Transverse colon (tissue), 4 donors: Measurements from ENCODE around the gene AKAP6. TPM values are rescaled to one million over a fixed set of nuclear protein-coding genes. Genes with fewer than 3 reads are reported as not detected.

Experiments used
- DNase-seq: peaks from one replicate; pipeline ENCODE4 v3.0.0-alpha.2; 2019
- H3K27ac ChIP-seq, 4 donors: fragments of 200-600 bp; sonication (generic); 2 replicates each; pipeline ENCODE4 v1.5.1; 2016 to 2018; ENCODE audit warnings: inconsistent platforms in 4 of 4
- H3K27me3 ChIP-seq: fragments of 200-600 bp; sonication (generic); 2 replicates; pipeline ENCODE4 v1.5.1; 2017; ENCODE audit warnings: inconsistent platforms
- H3K36me3 ChIP-seq, 4 donors: fragments of 200-600 bp; sonication (generic); 2 replicates each; pipeline ENCODE4 v1.5.1; 2017 to 2019; ENCODE audit warnings: inconsistent platforms in 4 of 4
- H3K4me1 ChIP-seq, 4 donors: fragments of 200-600 bp; sonication (generic); 2 replicates each; pipeline ENCODE4 v1.5.1; 2017 to 2020; ENCODE audit warnings: inconsistent platforms in 4 of 4
- H3K4me3 ChIP-seq, 4 donors: fragments of 200-600 bp; sonication (generic); 1 replicate in 1 of 4; 2 replicates in 3 of 4; pipeline versions ENCODE4 v1.5.1 to v1.6.1; 2017 to 2019; ENCODE audit warnings: inconsistent platforms in 4 of 4
- H3K9me3 ChIP-seq, 2 donors: fragments of 200-600 bp; sonication (generic); 2 replicates each; pipeline ENCODE4 v1.5.1; 2017 to 2019; ENCODE audit warnings: inconsistent platforms in 2 of 2
- EP300 ChIP-seq: sonication (generic); formaldehyde crosslinking; IDR thresholded peaks from one replicate; pipeline ENCODE4 v1.6.1; 2017; ENCODE audit warnings: antibody characterized with exemption, low read depth
- POLR2A ChIP-seq: fragments of 450-650 bp; IDR thresholded peaks from one replicate; pipeline ENCODE4 v1.6.1; 2016; ENCODE audit warnings: antibody characterized with exemption, mild to moderate bottlenecking, moderate library complexity
- POLR2AphosphoS5 ChIP-seq, 3 donors: sonication (generic); formaldehyde crosslinking; IDR thresholded peaks; one replicate each; pipeline ENCODE4 v1.6.1; 2016; ENCODE audit warnings: antibody characterized with exemption in 3 of 3
- WGBS, 2 donors: methylation state at CpG; one replicate each; pipeline ENCODE4 v1.1.5; 2018; ENCODE audit warnings: low coverage in 1 of 2; 5-methylcytosine and 5-hydroxymethylcytosine counted together
- in situ Hi-C, 4 donors: fragments of 200-750 bp; cut with MboI; loops; one replicate each; pipeline versions ENCODE4 v1.15.0 to v1.15.1; 2017; ENCODE audit warnings: low sequenced_read_pairs in 3 of 4, low pct_ligation_motif_present in 1 of 4, low pct_unique_long_range_greater_than_20kb in 1 of 4
- intact Hi-C: fragments of 100-400 bp; cut with DNase I; formaldehyde crosslinking; loops from one replicate; pipeline ENCODE4 v1.15.1; 2023; ENCODE audit warnings: low total_unique reads
- total RNA-seq, 4 donors: library from RNA; depleted of rRNA; stranded (reverse); fragments of >200 nt; gene quantifications; one replicate each; pipeline ENCODE4 v1.1.0, GENCODE V29; 2016
- TF ChIP-seq, protein P1 (sequence below), 5 experiments: fragments of 200-600 bp in 3 of 5; fragments of 450-650 bp in 2 of 5; sonication (generic) in 3 of 5; IDR thresholded peaks; 1 replicate in 2 of 5; 2 replicates in 3 of 5; pipeline ENCODE4 v1.5.1; 2016 to 2017; ENCODE audit warnings: antibody characterized with exemption in 5 of 5, inconsistent platforms in 3 of 5, mild to moderate bottlenecking in 2 of 5, moderate library complexity in 1 of 5

The AKAP6 gene
- total RNA-seq, 4 donors from 2014 or later: 6.3 to 16.7 (median 9.7) TPM

DNA sequence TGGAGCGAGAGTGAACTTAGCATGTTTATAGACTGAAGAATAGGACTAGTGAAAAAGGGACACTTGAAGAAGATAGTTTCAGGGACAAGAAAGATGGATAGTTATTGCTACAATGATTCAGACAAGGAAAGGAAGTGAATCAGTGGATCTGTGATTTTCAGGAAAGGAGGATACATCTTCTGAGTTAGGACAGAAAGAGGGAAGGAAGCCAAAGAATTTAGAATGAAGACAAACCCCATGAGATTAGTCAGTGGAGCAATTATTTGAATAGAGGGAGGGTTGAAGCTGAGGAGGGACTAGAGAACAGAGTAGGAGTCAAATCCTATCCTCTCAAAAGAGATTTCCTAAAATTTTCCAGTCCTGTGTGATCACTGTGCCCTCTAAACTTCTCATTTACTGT is 282.7 kb downstream of the AKAP6 start:
- in situ Hi-C loops: no loop called here

DNA sequence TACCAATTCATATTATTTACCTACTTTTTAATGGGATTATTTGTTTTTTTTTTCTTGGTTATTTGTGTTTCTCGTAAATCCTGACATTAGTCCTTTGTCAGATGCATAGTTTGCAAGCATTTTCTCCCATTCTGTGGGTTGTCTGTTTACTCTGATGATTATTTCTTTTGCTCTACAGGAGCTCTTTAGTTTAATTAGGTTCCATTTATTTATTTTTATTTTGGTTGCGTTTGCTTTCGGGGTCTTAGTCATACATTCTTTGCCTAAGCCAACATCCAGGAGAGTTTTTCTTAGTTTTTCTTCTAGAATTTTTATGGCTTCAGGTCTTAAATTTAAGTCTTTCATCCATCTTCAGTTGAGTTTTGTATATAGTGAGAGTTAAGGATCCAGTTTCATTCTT is 289.9 kb downstream of the AKAP6 start:
- TF ChIP-seq, protein P1, sequence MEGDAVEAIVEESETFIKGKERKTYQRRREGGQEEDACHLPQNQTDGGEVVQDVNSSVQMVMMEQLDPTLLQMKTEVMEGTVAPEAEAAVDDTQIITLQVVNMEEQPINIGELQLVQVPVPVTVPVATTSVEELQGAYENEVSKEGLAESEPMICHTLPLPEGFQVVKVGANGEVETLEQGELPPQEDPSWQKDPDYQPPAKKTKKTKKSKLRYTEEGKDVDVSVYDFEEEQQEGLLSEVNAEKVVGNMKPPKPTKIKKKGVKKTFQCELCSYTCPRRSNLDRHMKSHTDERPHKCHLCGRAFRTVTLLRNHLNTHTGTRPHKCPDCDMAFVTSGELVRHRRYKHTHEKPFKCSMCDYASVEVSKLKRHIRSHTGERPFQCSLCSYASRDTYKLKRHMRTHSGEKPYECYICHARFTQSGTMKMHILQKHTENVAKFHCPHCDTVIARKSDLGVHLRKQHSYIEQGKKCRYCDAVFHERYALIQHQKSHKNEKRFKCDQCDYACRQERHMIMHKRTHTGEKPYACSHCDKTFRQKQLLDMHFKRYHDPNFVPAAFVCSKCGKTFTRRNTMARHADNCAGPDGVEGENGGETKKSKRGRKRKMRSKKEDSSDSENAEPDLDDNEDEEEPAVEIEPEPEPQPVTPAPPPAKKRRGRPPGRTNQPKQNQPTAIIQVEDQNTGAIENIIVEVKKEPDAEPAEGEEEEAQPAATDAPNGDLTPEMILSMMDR (IDR thresholded peaks at IDR 0.05): no peak
- TF ChIP-seq POLR2AphosphoS5 (IDR thresholded peaks at IDR 0.05): no peak
- no peak for TF ChIP-seq POLR2A
- no peak for TF ChIP-seq EP300
- intact Hi-C loops (no loop called here), in situ Hi-C loops (no loop called here)
- Histone ChIP-seq H3K4me1 (no peaks in the 10 kb centered on the region), H3K36me3 (no peaks in the 10 kb centered on the region), H3K27ac (no peak overlapping the region), H3K27me3 (no peaks in the 10 kb centered on the region), H3K4me3 (no peak overlapping the region), H3K9me3 (no peaks in the 10 kb centered on the region)
- 73 to 89% methylated on average over 3 of the region's 3 CpGs for WGBS, 2 donors
- DNase-seq: no peak

More for the DNA sequence above, 282.7 kb downstream of the AKAP6 start:
- intact Hi-C loops: no loop called here
- H3K36me3 ChIP-seq: no peaks in the 10 kb centered on the region
- H3K9me3 ChIP-seq: no peaks in the 10 kb centered on the region
- peaks cover 0 to 9% (median 4%) of the 10 kb centered on the region in 4 donors for H3K4me1 ChIP-seq
- no peaks in the 10 kb centered on the region for H3K27me3 ChIP-seq
- H3K27ac ChIP-seq: peak overlapping the region in 1 of 4 donors; percentile 4
- no peak for TF ChIP-seq POLR2AphosphoS5 (IDR thresholded peaks at IDR 0.05)
- TF ChIP-seq POLR2A: no peak
- no peak for TF ChIP-seq EP300
- TF ChIP-seq, protein P1 (IDR thresholded peaks at IDR 0.05): no peak
- WGBS, 2 donors: 68 to 80% methylated on average over 1 of the region's 1 CpG
- H3K4me3 ChIP-seq: no peak overlapping the region
- no peak for DNase-seq

DNA sequence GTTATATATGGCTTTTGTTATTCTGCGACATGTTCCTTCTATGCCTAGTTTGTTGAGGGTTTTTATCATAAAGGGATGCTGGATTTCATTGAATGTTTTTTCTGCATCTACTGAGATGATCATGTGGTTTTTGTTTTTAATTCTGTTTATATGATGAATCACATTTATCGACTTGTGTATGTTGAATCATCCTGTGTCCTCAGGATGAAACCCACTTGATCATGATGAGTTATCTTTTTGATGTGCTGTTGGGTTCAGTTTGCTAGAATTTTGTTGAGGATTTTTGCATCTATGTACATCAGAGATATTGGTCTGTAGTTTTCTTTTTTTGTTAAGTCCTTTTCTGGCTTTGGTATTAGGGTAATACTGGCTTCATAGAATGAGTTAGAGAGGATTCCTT is 291.2 kb downstream of the AKAP6 start:
- Histone ChIP-seq H3K4me3 (no peak overlapping the region), H3K27me3 (no peaks in the 10 kb centered on the region), H3K27ac (no peak overlapping the region), H3K4me1 (no peaks in the 10 kb centered on the region), H3K36me3 (no peaks in the 10 kb centered on the region), H3K9me3 (no peaks in the 10 kb centered on the region)
- in situ Hi-C loops: no loop called here
- intact Hi-C loops: no loop called here
- 83% methylated on average over 2 of the region's 2 CpGs for WGBS, 2 donors
- TF ChIP-seq, protein P1 (IDR thresholded peaks at IDR 0.05): no peak
- no peak for DNase-seq

DNA sequence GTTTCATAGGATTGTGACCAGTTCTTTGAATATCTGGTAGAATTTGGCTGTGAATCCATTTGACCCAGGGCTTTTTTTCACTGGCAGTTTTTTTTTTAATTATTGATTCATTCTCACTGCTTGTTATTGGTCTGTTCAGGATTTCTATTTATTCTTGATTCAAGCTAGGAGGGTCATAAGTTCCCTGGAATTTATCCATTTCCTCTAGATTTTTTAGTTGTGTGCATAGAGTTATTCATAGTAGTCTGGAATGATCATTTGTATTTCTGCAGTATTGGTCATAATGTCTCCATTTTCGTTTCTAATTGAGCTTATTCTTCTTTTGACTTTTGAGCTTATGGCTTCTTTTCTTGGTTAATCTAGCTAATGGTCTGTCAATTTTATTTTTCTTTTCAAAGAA is 291.6 kb downstream of the AKAP6 start:
- in situ Hi-C loops: no loop called here
- intact Hi-C loops: no loop called here
- Histone ChIP-seq H3K4me1 (no peaks in the 10 kb centered on the region), H3K9me3 (no peaks in the 10 kb centered on the region), H3K36me3 (no peaks in the 10 kb centered on the region), H3K27me3 (no peaks in the 10 kb centered on the region), H3K4me3 (no peak overlapping the region), H3K27ac (no peak overlapping the region)
- DNase-seq: no peak
- WGBS, 2 donors: 59 to 78% methylated on average over 1 of the region's 1 CpG
- TF ChIP-seq POLR2A (no peak), POLR2AphosphoS5 (IDR thresholded peaks at IDR 0.05) (no peak), EP300 (no peak)
- TF ChIP-seq, protein P1 (IDR thresholded peaks at IDR 0.05): no peak
